ENCODE data around the gene FUT2.
A peak's percentile ranks its signal among the peaks of the same experiment; 100 is the strongest.

- no peak for TF ChIP-seq CTCF (IDR thresholded peaks at IDR 0.05)
- TF ChIP-seq USF2 (IDR thresholded peaks at IDR 0.05): no peak
- 0 out of 2 replicates have a peak, but pooled peaks have one; percentile 21 for TF ChIP-seq MAX (IDR thresholded peaks at IDR 0.05)
- TF ChIP-seq POLR2AphosphoS2 (conservative IDR thresholded peaks at IDR 0.05; ENCODE audit: low read length): no peak
- TF ChIP-seq CEBPB (IDR thresholded peaks at IDR 0.05): no peak
- TF ChIP-seq EP300 (IDR thresholded peaks at IDR 0.05): no peak
- no peak for TF ChIP-seq POLR2A (IDR thresholded peaks at IDR 0.05; ENCODE audit: low read length)
- TF ChIP-seq ESRRA (IDR thresholded peaks at IDR 0.05; ENCODE audit: borderline replicate concordance, low read length): no peak
Observed at GRCh38 chr19:48746738-48747575, 51.2 kb downstream of the FUT2 start, which contains the start of gene IZUMO1.

Data from A549 (cell line).